Testis (tissue), 2 donors: Measurements from ENCODE around the gene MZT2B.
"Not testable (repeated sequence)": the region's sequence is repeated elsewhere in the genome, so short reads cannot be mapped to it uniquely, and the experiment has no call there.

Experiments
- POLR2A ChIP-seq: fragments of 450-650 bp; IDR thresholded peaks from one replicate; pipeline ENCODE4 v1.6.1; 2017; ENCODE audit warnings: antibody characterized with exemption, mild to moderate bottlenecking, moderate library complexity
- TF ChIP-seq, protein P1 (sequence below), 3 experiments: fragments of 450-650 bp in 2 of 3; fragments of 200-600 bp in 1 of 3; sonication (generic) in 1 of 3; IDR thresholded peaks; one replicate each; pipeline ENCODE4 v1.5.1; 2016 to 2019; ENCODE audit warnings: antibody characterized with exemption in 3 of 3, mild to moderate bottlenecking in 2 of 3, moderate library complexity in 1 of 3

DNA sequence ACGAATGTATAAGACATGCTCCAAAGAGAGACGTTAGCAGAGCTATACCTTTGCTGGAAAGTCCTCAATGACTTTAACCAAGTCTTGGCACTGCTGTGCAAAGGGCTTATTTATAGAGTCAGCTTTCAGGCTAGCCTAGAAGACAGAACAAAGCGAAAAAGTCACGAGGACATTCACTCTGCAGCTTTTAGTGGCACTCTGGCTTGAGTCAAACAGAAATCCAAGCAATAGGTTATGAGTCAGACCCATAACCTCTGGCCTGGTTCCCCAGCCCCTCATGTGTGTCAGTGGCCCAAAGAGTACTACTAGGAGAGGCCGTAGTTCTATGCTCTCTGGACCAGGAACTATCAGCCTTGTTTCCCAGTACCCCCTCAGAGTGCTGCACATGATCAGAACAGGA is 7.2 kb upstream of the MZT2B start:
- TF ChIP-seq POLR2A = not testable (repeated sequence)
- TF ChIP-seq, protein P1, sequence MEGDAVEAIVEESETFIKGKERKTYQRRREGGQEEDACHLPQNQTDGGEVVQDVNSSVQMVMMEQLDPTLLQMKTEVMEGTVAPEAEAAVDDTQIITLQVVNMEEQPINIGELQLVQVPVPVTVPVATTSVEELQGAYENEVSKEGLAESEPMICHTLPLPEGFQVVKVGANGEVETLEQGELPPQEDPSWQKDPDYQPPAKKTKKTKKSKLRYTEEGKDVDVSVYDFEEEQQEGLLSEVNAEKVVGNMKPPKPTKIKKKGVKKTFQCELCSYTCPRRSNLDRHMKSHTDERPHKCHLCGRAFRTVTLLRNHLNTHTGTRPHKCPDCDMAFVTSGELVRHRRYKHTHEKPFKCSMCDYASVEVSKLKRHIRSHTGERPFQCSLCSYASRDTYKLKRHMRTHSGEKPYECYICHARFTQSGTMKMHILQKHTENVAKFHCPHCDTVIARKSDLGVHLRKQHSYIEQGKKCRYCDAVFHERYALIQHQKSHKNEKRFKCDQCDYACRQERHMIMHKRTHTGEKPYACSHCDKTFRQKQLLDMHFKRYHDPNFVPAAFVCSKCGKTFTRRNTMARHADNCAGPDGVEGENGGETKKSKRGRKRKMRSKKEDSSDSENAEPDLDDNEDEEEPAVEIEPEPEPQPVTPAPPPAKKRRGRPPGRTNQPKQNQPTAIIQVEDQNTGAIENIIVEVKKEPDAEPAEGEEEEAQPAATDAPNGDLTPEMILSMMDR (IDR thresholded peaks at IDR 0.05) = not testable (repeated sequence)
